Endothelial cell of umbilical vein (primary cell): ENCODE measurements around the gene FMN1.

Experiments
- EZH2 ChIP-seq: IDR thresholded peaks from 2 replicates; pipeline ENCODE4 v1.6.1; 2012; ENCODE audit warnings: borderline replicate concordance, low read depth, mild to moderate bottlenecking, moderate library complexity, low read length, inconsistent platforms; ENCODE audit not compliant: severe bottlenecking
- FOS ChIP-seq: IDR thresholded peaks from 2 replicates; pipeline ENCODE4 v1.6.1; 2011; ENCODE audit warnings: mild to moderate bottlenecking, low read length, moderate library complexity, borderline replicate concordance; ENCODE audit not compliant: insufficient read depth
- GATA2 ChIP-seq: IDR thresholded peaks from 2 replicates; pipeline ENCODE4 v1.7.0; 2011; ENCODE audit warnings: low read depth, mild to moderate bottlenecking, moderate library complexity, mixed read lengths, low read length; ENCODE audit not compliant: insufficient read length, insufficient read depth
- JUN ChIP-seq: IDR thresholded peaks from 2 replicates; pipeline ENCODE4 v1.6.1; 2011; ENCODE audit warnings: borderline replicate concordance, low read depth; ENCODE audit not compliant: insufficient read length, insufficient read depth
- MYC ChIP-seq: IDR thresholded peaks from one replicate; pipeline ENCODE4 v1.6.1; 2011; ENCODE audit warnings: mild to moderate bottlenecking, low read depth, low read length
- POLR2A ChIP-seq: IDR thresholded peaks from 2 replicates; pipeline ENCODE4 v1.6.1; 2012; ENCODE audit warnings: low read depth, mild to moderate bottlenecking, control low read depth, low read length
- POLR2AphosphoS5 ChIP-seq: IDR thresholded peaks from 2 replicates; pipeline ENCODE4 v1.6.1; 2012; ENCODE audit warnings: low read depth, mild to moderate bottlenecking, control low read depth, low read length, moderate library complexity; ENCODE audit not compliant: insufficient read depth
- TF ChIP-seq, protein P1 (sequence below), 2 donors: IDR thresholded peaks; 1 replicate in 1 of 2; 2 replicates in 1 of 2; pipeline ENCODE4 v1.5.1; 2011; ENCODE audit warnings: low read length in 2 of 2, mild to moderate bottlenecking in 2 of 2, moderate library complexity in 2 of 2, control low read depth in 1 of 2, inconsistent platforms in 1 of 2, low read depth in 1 of 2; ENCODE audit not compliant: insufficient read depth in 1 of 2; ENCODE audit errors: extremely low read depth in 1 of 2
- TF ChIP-seq, protein P2 (sequence below): IDR thresholded peaks from 2 replicates; pipeline ENCODE4 v1.6.1; 2011; ENCODE audit not compliant: insufficient read depth, insufficient read length

DNA sequence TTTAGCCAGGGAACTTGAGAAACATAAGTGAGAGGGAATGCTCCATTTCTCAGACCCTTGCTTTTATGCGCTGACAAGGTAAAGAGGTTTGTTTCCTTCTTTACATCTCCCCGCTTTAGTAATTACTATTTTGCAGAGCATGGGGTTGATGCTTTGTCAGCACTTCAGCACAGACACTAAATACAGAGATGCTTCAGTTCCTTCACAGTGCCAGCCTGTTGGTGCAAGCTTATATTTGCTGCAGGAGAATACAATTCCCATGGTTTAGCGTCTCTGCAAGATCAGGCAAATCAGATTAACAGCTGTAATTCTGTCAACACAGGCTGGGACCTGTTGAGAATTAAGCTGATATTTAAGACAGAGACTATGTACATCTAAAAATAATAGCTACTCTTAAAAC, 2.9 kb downstream of the FMN1 start:
- TF ChIP-seq POLR2AphosphoS5 = no peak
- TF ChIP-seq EZH2 = no peak
- no peak for TF ChIP-seq POLR2A
- TF ChIP-seq, protein P1, sequence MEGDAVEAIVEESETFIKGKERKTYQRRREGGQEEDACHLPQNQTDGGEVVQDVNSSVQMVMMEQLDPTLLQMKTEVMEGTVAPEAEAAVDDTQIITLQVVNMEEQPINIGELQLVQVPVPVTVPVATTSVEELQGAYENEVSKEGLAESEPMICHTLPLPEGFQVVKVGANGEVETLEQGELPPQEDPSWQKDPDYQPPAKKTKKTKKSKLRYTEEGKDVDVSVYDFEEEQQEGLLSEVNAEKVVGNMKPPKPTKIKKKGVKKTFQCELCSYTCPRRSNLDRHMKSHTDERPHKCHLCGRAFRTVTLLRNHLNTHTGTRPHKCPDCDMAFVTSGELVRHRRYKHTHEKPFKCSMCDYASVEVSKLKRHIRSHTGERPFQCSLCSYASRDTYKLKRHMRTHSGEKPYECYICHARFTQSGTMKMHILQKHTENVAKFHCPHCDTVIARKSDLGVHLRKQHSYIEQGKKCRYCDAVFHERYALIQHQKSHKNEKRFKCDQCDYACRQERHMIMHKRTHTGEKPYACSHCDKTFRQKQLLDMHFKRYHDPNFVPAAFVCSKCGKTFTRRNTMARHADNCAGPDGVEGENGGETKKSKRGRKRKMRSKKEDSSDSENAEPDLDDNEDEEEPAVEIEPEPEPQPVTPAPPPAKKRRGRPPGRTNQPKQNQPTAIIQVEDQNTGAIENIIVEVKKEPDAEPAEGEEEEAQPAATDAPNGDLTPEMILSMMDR (IDR thresholded peaks at IDR 0.05; ENCODE audit: extremely low read depth in 1 of 2, insufficient read depth in 1 of 2, low read depth in 1 of 2, low read length in 2 of 2) = no peak
- no peak for TF ChIP-seq JUN
- TF ChIP-seq FOS = no peak
- TF ChIP-seq, protein P2, sequence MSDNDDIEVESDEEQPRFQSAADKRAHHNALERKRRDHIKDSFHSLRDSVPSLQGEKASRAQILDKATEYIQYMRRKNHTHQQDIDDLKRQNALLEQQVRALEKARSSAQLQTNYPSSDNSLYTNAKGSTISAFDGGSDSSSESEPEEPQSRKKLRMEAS = no peak
- TF ChIP-seq MYC = no peak
- no peak for TF ChIP-seq GATA2
